Upper lobe of left lung (tissue), 4 donors: ENCODE measurements around the gene PLXNB2.

Experiments used
- POLR2AphosphoS5 ChIP-seq, 2 donors: sonication (generic); formaldehyde crosslinking; IDR thresholded peaks; one replicate each; pipeline ENCODE4 v1.5.1; 2017; ENCODE audit warnings: antibody characterized with exemption in 2 of 2
- TF ChIP-seq, protein P1 (sequence below), 6 experiments: fragments of 450-650 bp in 4 of 6; fragments of 200-600 bp in 2 of 6; sonication (generic) in 2 of 6; IDR thresholded peaks; one replicate each; pipeline ENCODE4 v1.5.1; 2016 to 2019; ENCODE audit warnings: antibody characterized with exemption in 6 of 6

DNA sequence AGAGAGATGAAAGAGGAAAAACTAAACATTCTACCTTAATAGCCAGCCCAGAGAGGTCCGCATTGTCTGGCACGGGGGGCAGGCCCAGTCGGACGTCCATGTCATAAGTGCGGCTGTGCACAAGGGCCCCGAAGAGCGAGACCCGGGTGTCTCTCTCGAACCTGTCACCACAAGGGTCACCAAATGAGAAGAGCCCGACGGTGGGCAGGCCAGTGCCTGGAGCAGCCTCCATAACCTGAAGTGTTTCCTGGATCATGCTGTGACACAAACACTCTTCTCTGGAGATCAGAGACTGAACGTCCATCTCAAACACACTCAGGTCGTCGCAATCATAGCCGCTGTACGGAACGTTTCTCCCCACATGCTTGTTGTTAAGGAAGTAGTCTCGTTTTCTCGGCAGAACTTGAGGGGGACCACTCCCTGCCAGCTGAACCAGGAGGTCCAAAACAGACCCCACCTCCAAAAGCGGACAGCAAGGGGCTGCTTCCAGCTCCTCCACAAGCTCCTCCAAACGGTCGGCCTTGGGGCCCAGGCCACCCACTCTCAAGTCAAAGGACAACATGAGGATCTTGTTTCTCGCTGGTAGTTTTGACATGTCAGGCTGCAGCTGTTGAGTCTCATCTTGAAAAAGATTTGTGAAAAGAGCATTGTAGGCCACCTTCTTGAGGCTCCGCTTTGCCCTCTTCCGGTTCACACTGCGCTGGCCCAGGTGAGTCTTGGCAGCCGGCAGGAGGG, 63.6 kb downstream of the PLXNB2 start:
- TF ChIP-seq, protein P1, sequence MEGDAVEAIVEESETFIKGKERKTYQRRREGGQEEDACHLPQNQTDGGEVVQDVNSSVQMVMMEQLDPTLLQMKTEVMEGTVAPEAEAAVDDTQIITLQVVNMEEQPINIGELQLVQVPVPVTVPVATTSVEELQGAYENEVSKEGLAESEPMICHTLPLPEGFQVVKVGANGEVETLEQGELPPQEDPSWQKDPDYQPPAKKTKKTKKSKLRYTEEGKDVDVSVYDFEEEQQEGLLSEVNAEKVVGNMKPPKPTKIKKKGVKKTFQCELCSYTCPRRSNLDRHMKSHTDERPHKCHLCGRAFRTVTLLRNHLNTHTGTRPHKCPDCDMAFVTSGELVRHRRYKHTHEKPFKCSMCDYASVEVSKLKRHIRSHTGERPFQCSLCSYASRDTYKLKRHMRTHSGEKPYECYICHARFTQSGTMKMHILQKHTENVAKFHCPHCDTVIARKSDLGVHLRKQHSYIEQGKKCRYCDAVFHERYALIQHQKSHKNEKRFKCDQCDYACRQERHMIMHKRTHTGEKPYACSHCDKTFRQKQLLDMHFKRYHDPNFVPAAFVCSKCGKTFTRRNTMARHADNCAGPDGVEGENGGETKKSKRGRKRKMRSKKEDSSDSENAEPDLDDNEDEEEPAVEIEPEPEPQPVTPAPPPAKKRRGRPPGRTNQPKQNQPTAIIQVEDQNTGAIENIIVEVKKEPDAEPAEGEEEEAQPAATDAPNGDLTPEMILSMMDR (IDR thresholded peaks at IDR 0.05), result no peak
- no peak for TF ChIP-seq POLR2AphosphoS5 (IDR thresholded peaks at IDR 0.05)
